IMR-90 (cell line): ENCODE data around the gene GDF9. TPM values are rescaled to one million over a fixed set of nuclear protein-coding genes. Genes with fewer than 3 reads are reported as not detected.

Experiments used
- ATAC-seq: fragments of 200-7000 bp; cut with Tn5 transposase; 2 replicates; pipeline ENCODE4 v1.9.1; 2020; ENCODE audit warnings: low read depth, mild to moderate bottlenecking, moderate library complexity
- BruUV-seq: library from RNA; stranded (reverse); fragments of 400-500 nt; replicated peaks from 2 replicates; lab custom pipeline; 2021; lab: Mats Ljungman, UMichigan
- CTCF ChIA-PET: fragments of 300-600 bp; formaldehyde crosslinking; extraction: SDS; loops from one replicate; lab custom pipeline; 2021; ENCODE audit warnings: antibody characterized with exemption; lab: Yijun Ruan, JAX
- POLR2A ChIA-PET: fragments of 300-600 bp; sonication (Branson Sonifier 250); formaldehyde crosslinking; loops from one replicate; lab custom pipeline; 2022; ENCODE audit warnings: antibody characterized with exemption; ENCODE audit not compliant: unreplicated experiment; lab: Charles Lee
- DNase-seq: peaks from one replicate; pipeline ENCODE4 v3.0.0; 2013
- H2AFZ ChIP-seq: replicated peaks from 2 replicates; pipeline ENCODE3; 2013; ENCODE audit warnings: low read length, mild to moderate bottlenecking; ENCODE audit not compliant: poor library complexity
- H2AK5ac ChIP-seq: 2 replicates; pipeline ENCODE4 v1.6.1; 2013; ENCODE audit warnings: low read depth, low read length, inconsistent platforms
- H2AK9ac ChIP-seq: replicated peaks from 2 replicates; pipeline ENCODE3; 2013; ENCODE audit warnings: mild to moderate bottlenecking, low read depth, low read length, moderate library complexity; ENCODE audit not compliant: poor library complexity
- H2BK120ac ChIP-seq: 2 replicates; pipeline ENCODE4 v1.6.1; 2013; ENCODE audit warnings: low read depth, low read length, inconsistent platforms
- H2BK15ac ChIP-seq: 3 replicates; pipeline ENCODE4 v1.6.1; 2013; ENCODE audit warnings: low read depth, low read length, inconsistent platforms
- H2BK20ac ChIP-seq: 2 replicates; pipeline ENCODE4 v1.6.1; 2013; ENCODE audit warnings: low read depth, mild to moderate bottlenecking, inconsistent platforms, low read length, moderate library complexity
- H2BK5ac ChIP-seq: 2 replicates; pipeline ENCODE4 v1.6.1; 2013; ENCODE audit warnings: mild to moderate bottlenecking, low read depth, low read length, inconsistent platforms; ENCODE audit not compliant: poor library complexity, severe bottlenecking
- H3K14ac ChIP-seq: replicated peaks from 2 replicates; pipeline ENCODE4 v1.6.1; 2013; ENCODE audit warnings: low read depth, low read length, inconsistent platforms
- H3K18ac ChIP-seq: 2 replicates; pipeline ENCODE4 v1.6.1; 2013; ENCODE audit warnings: low read depth, low read length, control low read depth
- H3K23ac ChIP-seq: 2 replicates; pipeline ENCODE4 v1.6.1; 2013; ENCODE audit warnings: low read depth, low read length, inconsistent platforms
- H3K27ac ChIP-seq: 2 replicates; pipeline ENCODE4 v1.5.1; 2013; ENCODE audit warnings: mild to moderate bottlenecking, control low read depth, low read length; ENCODE audit not compliant: insufficient read depth
- H3K27me3 ChIP-seq: 2 replicates; pipeline ENCODE4 v1.6.1; 2013; ENCODE audit warnings: low read length; ENCODE audit not compliant: control insufficient read depth, insufficient read depth
- H3K36me3 ChIP-seq: 2 replicates; pipeline ENCODE4 v1.6.1; 2013; ENCODE audit warnings: low read length, mixed read lengths; ENCODE audit not compliant: control insufficient read depth, insufficient read depth
- H3K4ac ChIP-seq: 2 replicates; pipeline ENCODE4 v1.6.1; 2013; ENCODE audit warnings: low read depth, low read length, inconsistent platforms
- H3K4me1 ChIP-seq: 2 replicates; pipeline ENCODE4 v1.6.1; 2013; ENCODE audit warnings: low read length, mixed read lengths; ENCODE audit not compliant: control insufficient read depth, insufficient read depth
- H3K4me2 ChIP-seq: 2 replicates; pipeline ENCODE4 v1.6.1; 2013; ENCODE audit warnings: low read depth, mild to moderate bottlenecking, control low read depth, low read length, moderate library complexity
- H3K4me3 ChIP-seq: 2 replicates; pipeline ENCODE4 v1.5.1; 2013; ENCODE audit warnings: low read depth, mild to moderate bottlenecking, control low read depth, low read length, moderate library complexity; ENCODE audit not compliant: insufficient read depth
- H3K56ac ChIP-seq: 2 replicates; pipeline ENCODE4 v1.6.1; 2013; ENCODE audit warnings: low read length, inconsistent platforms; ENCODE audit not compliant: insufficient read depth; ENCODE audit errors: extremely low read depth
- H3K79me1 ChIP-seq, 2 experiments: 2 replicates each; pipeline ENCODE4 v1.6.1; 2013; ENCODE audit warnings: low read length in 2 of 2, inconsistent platforms in 1 of 2, low read depth in 1 of 2
- H3K9ac ChIP-seq: 2 replicates; pipeline ENCODE4 v1.6.1; 2013; ENCODE audit warnings: low read depth, low read length, control low read depth
- H3K9me1 ChIP-seq: 2 replicates; pipeline ENCODE4 v1.6.1; 2013; ENCODE audit warnings: low read length, inconsistent platforms; ENCODE audit not compliant: insufficient read depth
- H3K9me3 ChIP-seq: 2 replicates; pipeline ENCODE4 v1.6.1; 2013; ENCODE audit warnings: low read length; ENCODE audit not compliant: control insufficient read depth, insufficient read depth
- H4K20me1 ChIP-seq: 2 replicates; pipeline ENCODE4 v1.6.1; 2013; ENCODE audit warnings: low read length, inconsistent platforms; ENCODE audit not compliant: insufficient read depth
- H4K5ac ChIP-seq: 2 replicates; pipeline ENCODE4 v1.6.1; 2013; ENCODE audit warnings: mild to moderate bottlenecking, low read depth, low read length, control low read depth
- H4K8ac ChIP-seq, 2 experiments: 2 replicates each; pipeline ENCODE4 v1.6.1; 2013; ENCODE audit warnings: low read depth in 2 of 2, low read length in 2 of 2, control low read depth in 1 of 2, inconsistent platforms in 1 of 2
- H4K91ac ChIP-seq: 2 replicates; pipeline ENCODE4 v1.6.1; 2013; ENCODE audit warnings: low read depth, low read length, inconsistent platforms; ENCODE audit not compliant: insufficient read depth
- CTCF ChIP-seq: conservative IDR thresholded peaks from 2 replicates; pipeline ENCODE4 v1.5.1; 2012; ENCODE audit warnings: mild to moderate bottlenecking, low read depth, low read length, improper control_type of control experiment
- FOS ChIP-seq: fragments of 150-350 bp; IDR thresholded peaks from 2 replicates; pipeline ENCODE4 v1.6.1; 2016; ENCODE audit warnings: low read depth, low read length
- MAFK ChIP-seq: IDR thresholded peaks from 2 replicates; pipeline ENCODE4 v1.6.1; 2012; ENCODE audit warnings: low read depth, low read length, improper control_type of control experiment
- POLR2A ChIP-seq: IDR thresholded peaks from 2 replicates; pipeline ENCODE4 v1.6.1; 2012; ENCODE audit warnings: mild to moderate bottlenecking, low read depth, low read length
- RFX5 ChIP-seq: IDR thresholded peaks from 2 replicates; pipeline ENCODE4 v1.8.0; 2012; ENCODE audit warnings: low read depth, mild to moderate bottlenecking, low read length, moderate library complexity
- WGBS, 2 experiments: methylation state at CpG; one replicate each; pipeline versions ENCODE4 v1.1.5 to v1.1.7; 2013; ENCODE audit warnings: missing lambda C conversion rate in 2 of 2; ENCODE audit not compliant: insufficient read length in 1 of 2; ENCODE audit errors: extremely low coverage in 2 of 2; 5-methylcytosine and 5-hydroxymethylcytosine counted together
- dilution Hi-C: fragments of 300-500 bp; cut with HindIII; formaldehyde crosslinking; loops from one replicate; pipeline ENCODE4 v1.14.3; 2018; ENCODE audit warnings: low sequenced_read_pairs; ENCODE audit not compliant: unreplicated experiment
- in situ Hi-C: fragments of 300-500 bp; cut with MboI; formaldehyde crosslinking; loops from 3 replicates; pipeline ENCODE4 v1.14.3; 2019; ENCODE audit warnings: low sequenced_read_pairs, inconsistent platforms, mixed read lengths
- intact Hi-C: fragments of 100-400 bp; cut with micrococcal nuclease; formaldehyde crosslinking; loops from 2 replicates; pipeline ENCODE4 v1.10.0; 2022
- polyA plus RNA-seq, 3 experiments: library from polyadenylated mRNA; depleted of rRNA; stranded (reverse); fragments of >200 nt; gene quantifications; 2 replicates each; pipeline ENCODE4 v1.2.3, GENCODE V29; 2012; ENCODE audit warnings: low replicate concordance in 1 of 3
- total RNA-seq: library from RNA; depleted of rRNA; stranded (reverse); fragments of >200 nt; gene quantifications from 2 replicates; pipeline ENCODE4 v1.2.3, GENCODE V29; 2012

Gene GDF9
- total and polyA plus RNA-seq, 2 of the 4 experiments (the other 2 are of a cell fraction): 0.18 to 0.21 TPM

GRCh38 chr5:132840896-132841295, 25.4 kb downstream of the GDF9 start:
- TF ChIP-seq MAFK (no peak), CTCF (no peak), POLR2A (no peak), RFX5 (no peak), FOS (no peak)
- Histone ChIP-seq H2AFZ (no peak overlapping the region), H4K20me1 (no peaks in the 10 kb centered on the region), H3K4me3 (no peak overlapping the region), H3K9me3 (no peaks in the 10 kb centered on the region), H3K79me1 (no peaks in the 10 kb centered on the region), H3K23ac (peak overlapping the region; percentile 39; the same call in 1 of the 2 replicates), H2BK5ac (no peak overlapping the region), H2BK20ac (0 out of 2 replicates have a peak overlapping the region, but pooled peaks have one; percentile 83), H2BK120ac (peak overlapping the region; percentile 92), H2AK5ac (0 out of 2 replicates have a peak overlapping the region, but pooled peaks have one; percentile 37), H3K9me1 (peaks cover 7% of the 10 kb centered on the region), H3K36me3 (no peaks in the 10 kb centered on the region), H2AK9ac (peak overlapping the region; percentile 49), H4K5ac (peak overlapping the region; percentile 50; the same call in 1 of the 2 replicates), H3K4ac (peak overlapping the region; percentile 90; the same call in 1 of the 2 replicates), H3K14ac (peak overlapping the region; percentile 86), H4K91ac (no peak overlapping the region; the same call in 1 of the 2 replicates), H3K9ac (no peak overlapping the region), H4K8ac (peak overlapping the region; percentile 46 to 89; a peak in 3 of 4 replicates), H3K27ac (no peak overlapping the region), H2BK15ac (0 out of 3 replicates have a peak overlapping the region, but pooled peaks have one; percentile 86), H3K18ac (peak overlapping the region; percentile 12; the same call in 1 of the 2 replicates), H3K4me2 (no peak overlapping the region), H3K4me1 (peaks cover 19% of the 10 kb centered on the region), H3K27me3 (no peaks in the 10 kb centered on the region), H3K56ac (no peak overlapping the region)
- no TSS peak for BruUV-seq
- WGBS, 2 experiments: no CpG with 5 or more reads among the region's 1 CpG
- DNase-seq (no peak), ATAC-seq (no peak)
- dilution Hi-C loops (no loop called here), in situ Hi-C loops (no loop called here), intact Hi-C loops (no loop called here)
- ChIA-PET CTCF (no interaction called here), POLR2A (no interaction called here)
